Osteocyte (in vitro differentiated cells): ENCODE measurements around the gene RAB4B. TPM values are rescaled to one million over a fixed set of nuclear protein-coding genes. Genes with fewer than 3 reads are reported as not detected.
"Not testable (repeated sequence)": the region's sequence is repeated elsewhere in the genome, so short reads cannot be mapped to it uniquely, and the experiment has no call there.

Experiments used
- DNase-seq: peaks from one replicate; pipeline ENCODE4 v3.0.0; 2021; ENCODE audit warnings: mixed read lengths; ENCODE audit not compliant: unreplicated experiment; ENCODE audit errors: extremely low spot score
- H3K27ac Mint-ChIP-seq: one replicate; pipeline ENCODE4 v1.8.0; 2021; ENCODE audit warnings: mild to moderate bottlenecking, mixed read lengths; ENCODE audit not compliant: unreplicated experiment
- H3K27me3 Mint-ChIP-seq: one replicate; pipeline ENCODE4 v1.8.0; 2021; ENCODE audit warnings: mixed read lengths; ENCODE audit not compliant: unreplicated experiment
- H3K36me3 Mint-ChIP-seq: one replicate; pipeline ENCODE4 v1.8.0; 2021; ENCODE audit warnings: mixed read lengths; ENCODE audit not compliant: unreplicated experiment
- H3K4me1 Mint-ChIP-seq: one replicate; pipeline ENCODE4 v1.8.0; 2021; ENCODE audit warnings: mixed read lengths; ENCODE audit not compliant: unreplicated experiment
- H3K4me3 Mint-ChIP-seq: one replicate; pipeline ENCODE4 v1.8.0; 2021; ENCODE audit warnings: mild to moderate bottlenecking, moderate library complexity, mixed read lengths; ENCODE audit not compliant: unreplicated experiment
- H3K9me3 Mint-ChIP-seq: one replicate; pipeline ENCODE4 v1.8.0; 2021; ENCODE audit warnings: mixed read lengths; ENCODE audit not compliant: unreplicated experiment
- CTCF ChIP-seq: fragments of 200-600 bp; sonication (generic); IDR thresholded peaks from 2 replicates; pipeline ENCODE4 v1.5.0; 2021; ENCODE audit warnings: antibody characterized with exemption, mild to moderate bottlenecking, moderate library complexity
- total RNA-seq: library from RNA; stranded (reverse); gene quantifications from 2 replicates; pipeline ENCODE4 v1.2.1, GENCODE V29; 2021

The RAB4B gene
- total RNA-seq, 1 donor from 2014 or later, result 19.7 TPM

GRCh38 chr19:40783711-40784110, 5.7 kb downstream of the RAB4B start:
- no peak for TF ChIP-seq CTCF
- no peaks in the 10 kb centered on the region for H3K9me3 Mint-ChIP-seq

GRCh38 chr19:40784146-40784545, 6.1 kb downstream of the RAB4B start:
- H3K27ac Mint-ChIP-seq, H3K4me1 Mint-ChIP-seq, DNase-seq, H3K27me3 Mint-ChIP-seq, H3K4me3 Mint-ChIP-seq, H3K9me3 Mint-ChIP-seq, H3K36me3 Mint-ChIP-seq: not testable (repeated sequence)

More at GRCh38 chr19:40783711-40784110, 5.7 kb downstream of the RAB4B start:
- DNase-seq, result no peak
- Mint-ChIP-seq H3K36me3 (peaks cover 7% of the 10 kb centered on the region), H3K4me3 (no peak overlapping the region), H3K4me1 (peaks cover 6% of the 10 kb centered on the region), H3K27me3 (no peaks in the 10 kb centered on the region), H3K27ac (no peak overlapping the region)

- Mint-ChIP-seq H3K4me3 (no peak overlapping the region), H3K27me3 (no peaks in the 10 kb centered on the region), H3K27ac (no peak overlapping the region), H3K36me3 (peaks cover 10% of the 10 kb centered on the region), H3K4me1 (no peaks in the 10 kb centered on the region), H3K9me3 (no peaks in the 10 kb centered on the region)
- no peak for TF ChIP-seq CTCF
- no peak for DNase-seq
Measured at GRCh38 chr19:40785526-40785925, 7.5 kb downstream of the RAB4B start.

- Mint-ChIP-seq H3K4me1 (no peaks in the 10 kb centered on the region), H3K9me3 (no peaks in the 10 kb centered on the region), H3K27me3 (no peaks in the 10 kb centered on the region), H3K36me3 (peaks cover 10% of the 10 kb centered on the region), H3K4me3 (no peak overlapping the region), H3K27ac (no peak overlapping the region)
- no peak for TF ChIP-seq CTCF
- no peak for DNase-seq
Measured at GRCh38 chr19:40786060-40787037, 8.3 kb downstream of the RAB4B start.

- H3K9me3 Mint-ChIP-seq, result no peaks in the 10 kb centered on the region
- no peaks in the 10 kb centered on the region for H3K4me1 Mint-ChIP-seq
- peaks cover 8% of the 10 kb centered on the region for H3K36me3 Mint-ChIP-seq
- H3K27me3 Mint-ChIP-seq, result no peaks in the 10 kb centered on the region
- TF ChIP-seq CTCF, result no peak
- H3K27ac Mint-ChIP-seq, result no peak overlapping the region
- DNase-seq, result no peak
- no peak overlapping the region for H3K4me3 Mint-ChIP-seq
Measured at GRCh38 chr19:40791349-40791748, 13.3 kb downstream of the RAB4B start.
